Measurements from ENCODE around the gene RAB29. TPM values are rescaled to one million over a fixed set of nuclear protein-coding genes. Genes with fewer than 3 reads are reported as not detected.
A peak's percentile ranks its signal among the peaks of the same experiment; 100 is the strongest.

The RAB29 gene
- total RNA-seq, 2 experiments from 2014 or later: 11.7 to 11.8 TPM

- CTCF ChIA-PET: no interaction called here
- no peaks in the 10 kb centered on the region for H3K27me3 Mint-ChIP-seq
- no peak overlapping the region for H3K27ac ChIP-seq (ENCODE audit: low read depth in 1 of 2, low read length in 2 of 2)
These were observed 4.7 kb downstream of the RAB29 start for GRCh38 chr1:205770618-205771017.

GRCh38 chr1:205769641-205770365, 5.5 kb downstream of the RAB29 start:
- Histone ChIP-seq H3K27me3 (ENCODE audit: control insufficient read depth in 1 of 2, insufficient read depth in 2 of 2, low read length in 2 of 2) (no peaks in the 10 kb centered on the region), H3K27ac (ENCODE audit: low read depth in 1 of 2, low read length in 2 of 2) (no peak overlapping the region), H3K36me3 (ENCODE audit: insufficient read depth, low read length) (peaks cover 42% of the 10 kb centered on the region), H3K4me3 (ENCODE audit: low read length) (no peak overlapping the region), H3K4me1 (ENCODE audit: insufficient read depth, low read length) (peaks cover 33% of the 10 kb centered on the region), H3K9me3 (ENCODE audit: control insufficient read depth in 1 of 2, insufficient read depth in 1 of 2, low read length in 2 of 2) (no peaks in the 10 kb centered on the region)
- ChIA-PET POLR2A (interaction anchor here (1.2 to 7.4 kb wide), 2 partner anchors 10 to 20 kb away, joined by 3 to 140 read pairs; partner anchors contain the start of gene NUCKS1), CTCF (no interaction called here)
- H3K27me3 Mint-ChIP-seq: no peaks in the 10 kb centered on the region
- TF ChIP-seq CTCF (IDR thresholded peaks at IDR 0.05): no peak
- no peak for ATAC-seq (ENCODE audit: poor library complexity)
- H3K36me3 Mint-ChIP-seq (ENCODE audit: low read depth): peaks cover 51% of the 10 kb centered on the region
- peaks cover 52% of the 10 kb centered on the region for H3K4me1 Mint-ChIP-seq (ENCODE audit: low read depth)
- no peaks in the 10 kb centered on the region for H3K9me3 Mint-ChIP-seq
- no peak overlapping the region for H3K4me3 Mint-ChIP-seq
- DNase-seq: no peak
- intact Hi-C loops (cut with DNase I, micrococcal nuclease): loop anchor here (5.0 to 10.0 kb wide), 5 partner anchors 33 to 645 kb away; partner anchors contain the start of genes ELK4 (in 1 of the 2) and RBBP5 (in 1 of the 2)
- peak overlapping the region; percentile 97 for H3K27ac Mint-ChIP-seq

More at GRCh38 chr1:205770618-205771017, 4.7 kb downstream of the RAB29 start:
- H3K27me3 ChIP-seq (ENCODE audit: control insufficient read depth in 1 of 2, insufficient read depth in 2 of 2, low read length in 2 of 2): no peaks in the 10 kb centered on the region
- no peak for ATAC-seq (ENCODE audit: poor library complexity)
- intact Hi-C loops (cut with DNase I, micrococcal nuclease): loop anchor here (1.0 to 10.0 kb wide), 6 partner anchors 20 to 646 kb away; partner anchors contain the start of genes ELK4 (in 1 of the 2), NUCKS1 (in 1 of the 2) and RBBP5 (in 1 of the 2)
- H3K4me1 ChIP-seq (ENCODE audit: insufficient read depth, low read length): peaks cover 33% of the 10 kb centered on the region
- H3K36me3 ChIP-seq (ENCODE audit: insufficient read depth, low read length): peaks cover 42% of the 10 kb centered on the region
- H3K9me3 Mint-ChIP-seq: no peaks in the 10 kb centered on the region
- DNase-seq: no peak
- peaks cover 57% of the 10 kb centered on the region for H3K36me3 Mint-ChIP-seq (ENCODE audit: low read depth)
- H3K9me3 ChIP-seq (ENCODE audit: control insufficient read depth in 1 of 2, insufficient read depth in 1 of 2, low read length in 2 of 2): no peaks in the 10 kb centered on the region
- TF ChIP-seq CTCF (IDR thresholded peaks at IDR 0.05): no peak
- H3K4me1 Mint-ChIP-seq (ENCODE audit: low read depth): peaks cover 57% of the 10 kb centered on the region
- H3K4me3 Mint-ChIP-seq: peak overlapping the region; percentile 49
- H3K27ac Mint-ChIP-seq: peak overlapping the region; percentile 97
- POLR2A ChIA-PET: interaction anchor here (1.2 to 7.4 kb wide), 2 partner anchors 11 to 21 kb away, joined by 3 to 140 read pairs; partner anchors contain the start of gene NUCKS1
- H3K4me3 ChIP-seq (ENCODE audit: low read length): no peak overlapping the region

GRCh38 chr1:205767248-205767647, 8.0 kb downstream of the RAB29 start:
- Histone ChIP-seq H3K4me3 (ENCODE audit: low read length) (no peak overlapping the region), H3K27ac (ENCODE audit: low read depth in 1 of 2, low read length in 2 of 2) (no peak overlapping the region), H3K27me3 (ENCODE audit: control insufficient read depth in 1 of 2, insufficient read depth in 2 of 2, low read length in 2 of 2) (no peaks in the 10 kb centered on the region), H3K36me3 (ENCODE audit: insufficient read depth, low read length) (peaks cover 42% of the 10 kb centered on the region), H3K9me3 (ENCODE audit: control insufficient read depth in 1 of 2, insufficient read depth in 1 of 2, low read length in 2 of 2) (no peaks in the 10 kb centered on the region), H3K4me1 (ENCODE audit: insufficient read depth, low read length) (peaks cover 17% of the 10 kb centered on the region)
- ChIA-PET POLR2A (interaction anchor here (2.8 kb wide), 1 partner anchor 7 kb away, joined by 12 read pairs; the partner anchor contains the start of gene RAB29), CTCF (no interaction called here)
- DNase-seq (no peak), ATAC-seq (ENCODE audit: poor library complexity) (no peak)
- Mint-ChIP-seq H3K36me3 (ENCODE audit: low read depth) (peaks cover 47% of the 10 kb centered on the region), H3K4me1 (ENCODE audit: low read depth) (peaks cover 26% of the 10 kb centered on the region), H3K4me3 (no peak overlapping the region), H3K27me3 (no peaks in the 10 kb centered on the region), H3K27ac (no peak overlapping the region), H3K9me3 (no peaks in the 10 kb centered on the region)
- intact Hi-C loops (cut with DNase I, micrococcal nuclease): no loop called here
- no peak for TF ChIP-seq CTCF (IDR thresholded peaks at IDR 0.05)

All from CD4-positive, alpha-beta T cell (primary cell).